ENCODE results near the gene RASSF5. TPM values are rescaled to one million over a fixed set of nuclear protein-coding genes. Genes with fewer than 3 reads are reported as not detected.

Gene RASSF5
- total and polyA plus RNA-seq, 4 donors, result 4.8 to 10.0 (median 5.5) TPM

GRCh38 chr1:206508130-206508889, 979 bp downstream of the RASSF5 start (continued):
- TF ChIP-seq ATF3 (IDR thresholded peaks at IDR 0.05) (no peak), YY1 (IDR thresholded peaks at IDR 0.05) (peak; percentile 49), HNF4G (IDR thresholded peaks at IDR 0.05) (peak; percentile 98), REST (IDR thresholded peaks at IDR 0.05) (no peak)

- peak in 1 of 2 donors; percentile 43 for TF ChIP-seq RAD21 (IDR thresholded peaks at IDR 0.05)
- TF ChIP-seq YY1 (IDR thresholded peaks at IDR 0.05), result peak; percentile 10
- TF ChIP-seq EGR1 (IDR thresholded peaks at IDR 0.05; ENCODE audit: low read depth in 2 of 2), result no peak
- TF ChIP-seq JUND (IDR thresholded peaks at IDR 0.05), result no peak
- TF ChIP-seq TAF1 (conservative IDR thresholded peaks at IDR 0.05), result no peak
- TF ChIP-seq HNF4G (IDR thresholded peaks at IDR 0.05), result no peak
- no peak for TF ChIP-seq NR2F2 (IDR thresholded peaks at IDR 0.05)
- peak; percentile 88 for TF ChIP-seq REST (IDR thresholded peaks at IDR 0.05)
- TF ChIP-seq ATF3 (IDR thresholded peaks at IDR 0.05), result no peak
- H3K36me3 ChIP-seq (ENCODE audit: control insufficient read depth in 4 of 4, insufficient read depth in 3 of 4, low read depth in 1 of 4, low read length in 3 of 4), result no peaks in the 10 kb centered on the region
- 18% methylated on average over 6 of the region's 6 CpGs for whole genome bisulfite sequencing
- H3K27me3 ChIP-seq (ENCODE audit: control insufficient read depth in 4 of 4, insufficient read depth in 4 of 4, low read length in 3 of 4), result no peaks in the 10 kb centered on the region
- H3K4me1 ChIP-seq (ENCODE audit: control insufficient read depth in 4 of 4, insufficient read depth in 4 of 4, low read length in 3 of 4), result peaks cover 11 to 76% (median 58%) of the 10 kb centered on the region in 4 donors
- peak overlapping the region; percentile 31 to 79 (median 38) for H3K4me3 ChIP-seq (ENCODE audit: low read depth in 1 of 3, low read length in 3 of 3)
- H3K9me3 ChIP-seq (ENCODE audit: control insufficient read depth in 4 of 4, low read length in 3 of 4), result no peaks in the 10 kb centered on the region
- DNase-seq (ENCODE audit: low spot score), result no peak
- H3K9ac ChIP-seq (ENCODE audit: low read depth in 1 of 2, low read length in 2 of 2), result peak overlapping the region in 1 of 2 donors; percentile 52
- peak overlapping the region; percentile 19 to 76 for H3K27ac ChIP-seq (ENCODE audit: low read depth in 1 of 2, low read length in 2 of 2)
Observed at GRCh38 chr1:206508956-206509355, 1.6 kb downstream of the RASSF5 start.

GRCh38 chr1:206509612-206510257, 2.4 kb downstream of the RASSF5 start:
- whole genome bisulfite sequencing, result 38% methylated on average over 12 of the region's 12 CpGs
- Histone ChIP-seq H3K9me3 (ENCODE audit: control insufficient read depth in 4 of 4, low read length in 3 of 4) (no peaks in the 10 kb centered on the region), H3K9ac (ENCODE audit: low read depth in 1 of 2, low read length in 2 of 2) (no peak overlapping the region), H3K27ac (ENCODE audit: low read depth in 1 of 2, low read length in 2 of 2) (peak overlapping the region; percentile 1 to 19), H3K4me3 (ENCODE audit: low read depth in 1 of 3, low read length in 3 of 3) (peak overlapping the region; percentile 10 to 38 (median 31)), H3K27me3 (ENCODE audit: control insufficient read depth in 4 of 4, insufficient read depth in 4 of 4, low read length in 3 of 4) (no peaks in the 10 kb centered on the region), H3K4me1 (ENCODE audit: control insufficient read depth in 4 of 4, insufficient read depth in 4 of 4, low read length in 3 of 4) (peaks cover 11 to 70% (median 58%) of the 10 kb centered on the region in 4 donors), H3K36me3 (ENCODE audit: control insufficient read depth in 4 of 4, insufficient read depth in 3 of 4, low read depth in 1 of 4, low read length in 3 of 4) (no peaks in the 10 kb centered on the region)
- no peak for DNase-seq (ENCODE audit: low spot score)
- TF ChIP-seq CTCF (IDR thresholded peaks at IDR 0.05; ENCODE audit: low read depth, low read length, missing input control), result no peak
- no peak for TF ChIP-seq GABPA (IDR thresholded peaks at IDR 0.05 in 1 of 2, conservative IDR thresholded peaks at IDR 0.05 in 1 of 2)
- TF ChIP-seq RAD21 (IDR thresholded peaks at IDR 0.05), result no peak
- peak in 1 of 2 donors; percentile 14 for TF ChIP-seq HNF4A (conservative IDR thresholded peaks at IDR 0.05)
